Astrocyte (in vitro differentiated cells and primary cell): Measurements from ENCODE around the gene TEX2. TPM values are rescaled to one million over a fixed set of nuclear protein-coding genes. Genes with fewer than 3 reads are reported as not detected.

Source experiments
- DNase-seq: peaks from one replicate; pipeline ENCODE4 v3.0.0-alpha.2; 2010; ENCODE audit warnings: low read depth
- FAIRE-seq: peaks from 2 replicates; lab custom pipeline; 2011; peaks lifted over from hg19 to GRCh38; lab: Jason Lieb, UNC
- H2AFZ ChIP-seq: 2 replicates; pipeline ENCODE4 v1.6.0; 2012; ENCODE audit warnings: low read depth, low read length, inconsistent platforms
- H3K27ac ChIP-seq: 2 replicates; pipeline ENCODE4 v1.5.1; 2011; ENCODE audit warnings: low read depth, low read length, inconsistent platforms
- H3K27me3 ChIP-seq: 2 replicates; pipeline ENCODE4 v1.6.0; 2011; ENCODE audit warnings: low read length, inconsistent platforms; ENCODE audit not compliant: insufficient read depth
- H3K36me3 ChIP-seq: 2 replicates; pipeline ENCODE4 v1.5.1; 2011; ENCODE audit warnings: low read length, inconsistent platforms; ENCODE audit not compliant: insufficient read depth
- H3K4me1 ChIP-seq: 2 replicates; pipeline ENCODE4 v1.5.1; 2011; ENCODE audit warnings: low read length, inconsistent platforms; ENCODE audit not compliant: insufficient read depth
- H3K4me2 ChIP-seq: 2 replicates; pipeline ENCODE4 v1.6.0; 2012; ENCODE audit warnings: low read length, inconsistent platforms
- H3K4me3 ChIP-seq: 2 replicates; pipeline ENCODE4 v1.5.1; 2011; ENCODE audit warnings: low read depth, mild to moderate bottlenecking, low read length, inconsistent platforms; ENCODE audit not compliant: insufficient read depth
- H3K79me2 ChIP-seq: 2 replicates; pipeline ENCODE4 v1.6.0; 2012; ENCODE audit warnings: mild to moderate bottlenecking, low read length, inconsistent platforms; ENCODE audit not compliant: insufficient read depth
- H3K9ac ChIP-seq: 2 replicates; pipeline ENCODE4 v1.6.0; 2012; ENCODE audit warnings: mild to moderate bottlenecking, low read length, inconsistent platforms
- H3K9me3 ChIP-seq: 2 replicates; pipeline ENCODE4 v1.5.1; 2012; ENCODE audit warnings: low read depth, mild to moderate bottlenecking, low read length, inconsistent platforms; ENCODE audit not compliant: insufficient read depth
- H4K20me1 ChIP-seq: 2 replicates; pipeline ENCODE4 v1.6.0; 2012; ENCODE audit warnings: low read length, inconsistent platforms; ENCODE audit not compliant: insufficient read depth
- H3K27ac Mint-ChIP-seq: one replicate; pipeline ENCODE4 v1.8.0; 2021; ENCODE audit warnings: mild to moderate bottlenecking, mixed read lengths; ENCODE audit not compliant: unreplicated experiment
- H3K27me3 Mint-ChIP-seq: one replicate; pipeline ENCODE4 v1.8.0; 2021; ENCODE audit warnings: low read depth, mixed read lengths; ENCODE audit not compliant: unreplicated experiment
- H3K36me3 Mint-ChIP-seq: one replicate; pipeline ENCODE4 v1.8.0; 2021; ENCODE audit warnings: low read depth, mixed read lengths; ENCODE audit not compliant: unreplicated experiment
- H3K4me1 Mint-ChIP-seq: one replicate; pipeline ENCODE4 v1.8.0; 2021; ENCODE audit warnings: low read depth, mixed read lengths; ENCODE audit not compliant: unreplicated experiment
- H3K4me3 Mint-ChIP-seq: one replicate; pipeline ENCODE4 v1.8.0; 2021; ENCODE audit warnings: mild to moderate bottlenecking, moderate library complexity, mixed read lengths; ENCODE audit not compliant: unreplicated experiment
- H3K9me3 Mint-ChIP-seq: one replicate; pipeline ENCODE4 v1.8.0; 2021; ENCODE audit warnings: mild to moderate bottlenecking, mixed read lengths; ENCODE audit not compliant: unreplicated experiment
- EZH2 ChIP-seq: IDR thresholded peaks from 2 replicates; pipeline ENCODE4 v1.6.1; 2012; ENCODE audit warnings: mild to moderate bottlenecking, low read length, inconsistent platforms; ENCODE audit not compliant: insufficient read depth
- total RNA-seq: library from RNA; stranded (reverse); gene quantifications from 2 replicates; pipeline ENCODE4 v1.2.1, GENCODE V29; 2021
- TF ChIP-seq, protein P1 (sequence below): IDR thresholded peaks from 2 replicates; pipeline ENCODE4 v1.5.1; 2011; ENCODE audit warnings: low read depth, mild to moderate bottlenecking, inconsistent platforms, low read length, moderate library complexity; ENCODE audit not compliant: insufficient read depth

The TEX2 gene
- total RNA-seq, 1 donor from 2014 or later = 56.1 TPM

DNA sequence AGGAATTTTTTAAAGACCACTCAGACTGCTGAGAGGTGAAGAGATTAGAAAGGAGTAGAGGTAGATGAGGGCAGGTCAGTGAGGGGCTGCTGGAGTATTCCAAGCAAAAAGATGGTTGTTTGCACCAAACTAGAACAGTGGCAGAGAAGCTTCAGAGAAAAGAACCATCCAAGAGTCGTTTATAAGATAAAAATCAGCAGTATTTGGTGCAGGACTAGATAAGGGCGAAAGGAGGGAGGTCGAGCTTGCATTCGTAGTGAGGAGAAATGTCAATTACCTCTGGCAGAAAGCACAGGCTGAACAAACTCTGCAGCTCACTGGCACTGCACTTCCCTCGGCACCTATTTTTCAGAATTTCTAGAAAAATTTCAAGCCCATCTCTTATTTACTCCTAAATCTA, 9.6 kb downstream of the TEX2 start:
- Histone ChIP-seq H3K9me3 (no peaks in the 10 kb centered on the region), H3K4me3 (no peak overlapping the region), H3K36me3 (no peaks in the 10 kb centered on the region), H4K20me1 (peaks cover 45% of the 10 kb centered on the region), H3K79me2 (peaks cover 74% of the 10 kb centered on the region), H3K4me2 (no peak overlapping the region), H3K4me1 (no peaks in the 10 kb centered on the region), H3K9ac (no peak overlapping the region), H3K27ac (no peak overlapping the region), H3K27me3 (no peaks in the 10 kb centered on the region), H2AFZ (no peak overlapping the region)
- peak overlapping the region; percentile 3 for H3K27ac Mint-ChIP-seq
- DNase-seq (no peak), FAIRE-seq (no peak)
- TF ChIP-seq, protein P1, sequence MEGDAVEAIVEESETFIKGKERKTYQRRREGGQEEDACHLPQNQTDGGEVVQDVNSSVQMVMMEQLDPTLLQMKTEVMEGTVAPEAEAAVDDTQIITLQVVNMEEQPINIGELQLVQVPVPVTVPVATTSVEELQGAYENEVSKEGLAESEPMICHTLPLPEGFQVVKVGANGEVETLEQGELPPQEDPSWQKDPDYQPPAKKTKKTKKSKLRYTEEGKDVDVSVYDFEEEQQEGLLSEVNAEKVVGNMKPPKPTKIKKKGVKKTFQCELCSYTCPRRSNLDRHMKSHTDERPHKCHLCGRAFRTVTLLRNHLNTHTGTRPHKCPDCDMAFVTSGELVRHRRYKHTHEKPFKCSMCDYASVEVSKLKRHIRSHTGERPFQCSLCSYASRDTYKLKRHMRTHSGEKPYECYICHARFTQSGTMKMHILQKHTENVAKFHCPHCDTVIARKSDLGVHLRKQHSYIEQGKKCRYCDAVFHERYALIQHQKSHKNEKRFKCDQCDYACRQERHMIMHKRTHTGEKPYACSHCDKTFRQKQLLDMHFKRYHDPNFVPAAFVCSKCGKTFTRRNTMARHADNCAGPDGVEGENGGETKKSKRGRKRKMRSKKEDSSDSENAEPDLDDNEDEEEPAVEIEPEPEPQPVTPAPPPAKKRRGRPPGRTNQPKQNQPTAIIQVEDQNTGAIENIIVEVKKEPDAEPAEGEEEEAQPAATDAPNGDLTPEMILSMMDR = no peak
- no peak for TF ChIP-seq EZH2
- no peaks in the 10 kb centered on the region for H3K27me3 Mint-ChIP-seq
- H3K36me3 Mint-ChIP-seq = peaks cover 2% of the 10 kb centered on the region
- peaks cover 35% of the 10 kb centered on the region for H3K4me1 Mint-ChIP-seq
- no peaks in the 10 kb centered on the region for H3K9me3 Mint-ChIP-seq
- no peak overlapping the region for H3K4me3 Mint-ChIP-seq

DNA sequence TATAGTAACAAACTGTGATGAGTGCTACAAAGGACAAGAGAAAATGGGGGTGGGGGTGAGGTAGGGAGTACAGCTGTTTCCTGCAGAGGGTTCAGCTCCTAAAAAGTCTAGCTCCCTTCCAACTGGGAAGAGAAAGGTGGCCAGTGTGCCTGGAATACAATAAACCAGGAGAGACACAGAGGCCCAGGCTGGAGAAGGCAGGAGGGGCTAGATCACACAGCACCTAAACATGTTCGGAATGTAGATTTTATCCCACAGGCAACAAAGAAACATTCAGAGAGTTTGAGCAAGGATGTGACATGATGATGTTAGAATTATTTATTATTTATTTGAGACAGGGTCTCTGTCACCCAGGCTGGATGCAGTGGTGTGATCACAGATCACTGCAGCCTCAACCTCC, 10.2 kb downstream of the TEX2 start:
- no peaks in the 10 kb centered on the region for H3K36me3 ChIP-seq
- FAIRE-seq = no peak
- Mint-ChIP-seq H3K4me1 (peaks cover 35% of the 10 kb centered on the region), H3K27ac (peak overlapping the region; percentile 87), H3K9me3 (no peaks in the 10 kb centered on the region), H3K27me3 (no peaks in the 10 kb centered on the region), H3K36me3 (peaks cover 2% of the 10 kb centered on the region), H3K4me3 (no peak overlapping the region)
- H3K4me2 ChIP-seq = peak overlapping the region; percentile 60
- H3K27ac ChIP-seq = no peak overlapping the region
- DNase-seq = peak; percentile 41
- peaks cover 45% of the 10 kb centered on the region for H4K20me1 ChIP-seq
- no peak overlapping the region for H2AFZ ChIP-seq
- no peak overlapping the region for H3K9ac ChIP-seq
- no peak overlapping the region for H3K4me3 ChIP-seq
- H3K4me1 ChIP-seq = no peaks in the 10 kb centered on the region
- no peaks in the 10 kb centered on the region for H3K9me3 ChIP-seq
- H3K79me2 ChIP-seq = peaks cover 72% of the 10 kb centered on the region
- TF ChIP-seq, protein P1 = no peak
- TF ChIP-seq EZH2 = no peak
- H3K27me3 ChIP-seq = no peaks in the 10 kb centered on the region

DNA sequence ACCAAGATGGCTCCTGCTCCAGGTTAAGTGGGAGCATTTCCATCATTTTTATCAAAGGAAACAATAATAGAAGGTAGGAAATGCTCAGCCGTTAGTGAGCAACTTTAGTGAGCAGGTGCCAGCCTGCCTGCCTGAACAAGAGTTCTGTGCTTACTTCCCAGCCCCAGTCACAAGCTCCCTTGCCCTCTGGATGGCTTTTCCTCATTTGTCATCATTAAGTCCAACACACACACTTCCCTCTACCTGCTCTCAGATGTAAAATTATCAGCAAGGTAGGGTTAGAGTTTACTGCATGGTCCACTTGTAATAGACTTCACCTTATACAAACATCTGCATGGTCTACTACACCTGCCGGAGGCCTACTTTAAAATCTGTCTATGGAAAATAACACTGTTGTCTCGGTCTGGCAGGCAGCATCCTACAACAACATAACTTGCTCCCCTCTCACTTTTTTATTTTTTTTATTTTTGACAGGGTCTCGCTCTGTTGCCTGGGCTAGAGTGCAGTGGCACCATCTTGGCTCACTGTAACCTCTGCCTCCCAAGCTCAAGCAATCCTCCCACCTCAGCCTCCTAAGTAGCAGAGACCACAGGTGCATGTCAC, 12.7 kb downstream of the TEX2 start:
- no peak for TF ChIP-seq EZH2
- TF ChIP-seq, protein P1 = no peak
- H3K4me3 Mint-ChIP-seq = no peak overlapping the region
- Histone ChIP-seq H3K4me1 (peaks cover 6% of the 10 kb centered on the region), H3K4me3 (no peak overlapping the region), H3K27me3 (no peaks in the 10 kb centered on the region), H3K9me3 (no peaks in the 10 kb centered on the region), H3K4me2 (no peak overlapping the region), H4K20me1 (peaks cover 36% of the 10 kb centered on the region), H3K79me2 (peaks cover 59% of the 10 kb centered on the region), H3K36me3 (no peaks in the 10 kb centered on the region), H3K9ac (no peak overlapping the region), H3K27ac (no peak overlapping the region), H2AFZ (no peak overlapping the region)
- DNase-seq (no peak), FAIRE-seq (no peak)
- peaks cover 29% of the 10 kb centered on the region for H3K4me1 Mint-ChIP-seq
- no peaks in the 10 kb centered on the region for H3K27me3 Mint-ChIP-seq
- H3K9me3 Mint-ChIP-seq = no peaks in the 10 kb centered on the region
- peaks cover 10% of the 10 kb centered on the region for H3K36me3 Mint-ChIP-seq
- H3K27ac Mint-ChIP-seq = peak overlapping the region; percentile 12
